HG02798 (cell line): ENCODE data around the gene CHKB.

Experiments used
- ATAC-seq: cut with Tn5 transposase; IDR thresholded peaks from one replicate; pipeline ENCODE4 v1.9.1; 2021; ENCODE audit warnings: mild to moderate bottlenecking; ENCODE audit not compliant: unreplicated experiment, poor library complexity

Gene CHKB

GRCh38 chr22:50600967-50601668 is 18.5 kb upstream of the CHKB start:
- no peak for ATAC-seq

- no peak for ATAC-seq
Observed at GRCh38 chr22:50600538-50600937, 17.9 kb upstream of the CHKB start, which contains the start of gene MAPK8IP2. Gene MAPK8IP2 (plus strand): TSS chr22:50600793. CDS start chr22:50600819, 26 bp downstream.

GRCh38 chr22:50599816-50600455 is 17.3 kb upstream of the CHKB start:
- ATAC-seq: no peak

GRCh38 chr22:50597097-50597496 is 14.4 kb upstream of the CHKB start:
- ATAC-seq: no peak

- no peak for ATAC-seq
Observed at GRCh38 chr22:50595189-50595588, 12.5 kb upstream of the CHKB start.

- no peak for ATAC-seq
Observed at GRCh38 chr22:50587407-50587806, 4.8 kb upstream of the CHKB start.

GRCh38 chr22:50586416-50586815 is 3.8 kb upstream of the CHKB start:
- no peak for ATAC-seq

- no peak for ATAC-seq
Observed at GRCh38 chr22:50585781-50586180, 3.1 kb upstream of the CHKB start.

- no peak for ATAC-seq
Observed at GRCh38 chr22:50585238-50585637, 2.6 kb upstream of the CHKB start.

GRCh38 chr22:50584106-50585096 is 1.8 kb upstream of the CHKB start:
- no peak for ATAC-seq

GRCh38 chr22:50583294-50583861 is 729 bp upstream of the CHKB start:
- ATAC-seq: no peak

GRCh38 chr22:50581950-50582492 is 628 bp downstream of the CHKB start:
- no peak for ATAC-seq

- ATAC-seq: no peak
Observed at GRCh38 chr22:50581031-50581949, 1.4 kb downstream of the CHKB start.

GRCh38 chr22:50579752-50580151 is 2.9 kb downstream of the CHKB start:
- no peak for ATAC-seq

- no peak for ATAC-seq
Observed at GRCh38 chr22:50578776-50579310, 3.8 kb downstream of the CHKB start.

GRCh38 chr22:50577987-50578775 is 4.5 kb downstream of the CHKB start, which contains the start of gene CPT1B:
Gene CPT1B (minus strand): TSS chr22:50578427. CDS start chr22:50577915, 512 bp downstream.
- ATAC-seq: no peak

- no peak for ATAC-seq
Observed at GRCh38 chr22:50577697-50577986, 5.0 kb downstream of the CHKB start.
